Activated T-helper 17 cell treated with anti-CD3 and anti-CD28 coated beads, Interleukin-2, amount 50 U/mL, for 72 hours (primary cell): ENCODE results near the gene NUPR1. TPM values are rescaled to one million over a fixed set of nuclear protein-coding genes. Genes with fewer than 3 reads are reported as not detected.
A peak's percentile ranks its signal among the peaks of the same experiment; 100 is the strongest.
"Not testable (repeated sequence)": the region's sequence is repeated elsewhere in the genome, so short reads cannot be mapped to it uniquely, and the experiment has no call there.

Experiments
- ATAC-seq: fragments of 150-1000 bp; cut with Tn5 transposase; replicated peaks from 2 replicates; pipeline ENCODE4 v1.10.0; 2021; ENCODE audit warnings: mild to moderate bottlenecking, moderate library complexity
- H3K27ac Mint-ChIP-seq: one replicate; pipeline ENCODE4 v1.8.0; 2022; ENCODE audit warnings: mixed read lengths
- H3K27me3 Mint-ChIP-seq: one replicate; pipeline ENCODE4 v1.8.0; 2022; ENCODE audit warnings: mixed read lengths
- H3K36me3 Mint-ChIP-seq: one replicate; pipeline ENCODE4 v1.8.0; 2022; ENCODE audit warnings: low read depth, mild to moderate bottlenecking, mixed read lengths
- H3K4me1 Mint-ChIP-seq: one replicate; pipeline ENCODE4 v1.8.0; 2022; ENCODE audit warnings: mixed read lengths
- H3K4me3 Mint-ChIP-seq: one replicate; pipeline ENCODE4 v1.8.0; 2022; ENCODE audit warnings: mild to moderate bottlenecking, mixed read lengths
- H3K9me3 Mint-ChIP-seq: one replicate; pipeline ENCODE4 v1.8.0; 2022; ENCODE audit warnings: mixed read lengths
- total RNA-seq, 2 donors: library from RNA; stranded (reverse); gene quantifications; one replicate each; pipeline ENCODE4 v1.2.3, GENCODE V29; 2022

Gene NUPR1
- total RNA-seq, 2 donors from 2014 or later, result not detected

DNA sequence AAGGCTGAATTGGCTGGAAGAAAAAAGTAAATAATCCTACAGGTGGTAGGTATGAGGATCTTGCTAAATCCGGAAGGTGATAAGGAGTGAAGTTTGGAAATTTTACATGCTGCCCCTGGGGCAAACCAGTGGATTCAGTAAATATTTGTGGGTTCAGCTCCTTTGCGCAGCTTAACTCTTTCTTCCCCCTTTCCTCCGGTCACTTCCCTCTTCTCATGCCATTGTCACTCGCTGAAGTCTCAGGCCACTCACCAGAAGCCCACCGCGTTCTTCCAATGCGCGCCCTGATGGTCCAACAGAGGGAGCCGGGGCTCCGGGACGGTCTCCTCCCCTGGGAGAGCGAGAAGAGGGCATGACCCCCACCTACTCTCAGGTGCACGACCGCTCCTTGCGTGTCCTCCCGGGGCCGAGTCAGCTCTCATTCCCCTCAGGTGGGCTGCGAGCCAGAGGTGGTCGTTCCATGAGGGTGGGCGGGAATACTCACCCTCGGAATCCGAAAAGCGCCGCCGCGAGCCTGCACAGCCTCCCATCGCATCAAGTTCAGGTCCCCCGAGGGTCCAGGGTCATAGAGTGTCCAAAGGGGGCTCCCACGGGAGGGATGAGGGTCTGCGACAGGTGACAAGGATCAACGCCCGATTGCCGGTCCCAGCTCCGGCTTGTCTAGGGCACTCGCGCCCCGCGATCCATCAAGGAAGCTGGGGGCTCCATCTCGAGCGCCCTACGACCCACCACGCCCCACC, 47.4 kb downstream of the NUPR1 start:
- Mint-ChIP-seq H3K4me3 (peak overlapping the region; percentile 95), H3K36me3 (peaks cover 52% of the 10 kb centered on the region), H3K27ac (peak overlapping the region; percentile 99), H3K9me3 (no peaks in the 10 kb centered on the region), H3K4me1 (peaks cover 38% of the 10 kb centered on the region), H3K27me3 (no peaks in the 10 kb centered on the region)
- no peak for ATAC-seq

DNA sequence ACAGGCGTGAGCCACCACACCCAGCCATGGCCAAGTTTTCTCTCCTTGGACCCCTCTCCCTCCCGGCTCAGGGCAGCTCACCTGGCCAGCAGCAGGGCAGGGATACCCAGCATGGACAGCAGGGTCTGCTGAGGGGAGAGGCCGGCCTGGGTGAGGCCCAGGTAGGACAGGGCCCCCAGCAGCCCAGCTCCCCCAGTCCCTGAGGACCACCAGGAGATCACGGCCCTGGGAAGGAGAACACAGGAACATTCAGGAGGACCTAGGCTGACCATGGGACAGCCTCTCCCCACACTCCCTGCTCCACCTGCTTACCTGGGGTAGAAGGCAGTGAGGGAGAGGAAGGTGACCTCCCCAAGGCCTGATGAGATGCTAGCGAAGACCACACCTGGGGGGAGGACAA, 52.5 kb downstream of the NUPR1 start:
- Mint-ChIP-seq H3K27me3 (no peaks in the 10 kb centered on the region), H3K27ac (no peak overlapping the region), H3K36me3 (peaks cover 84% of the 10 kb centered on the region), H3K9me3 (no peaks in the 10 kb centered on the region), H3K4me1 (peaks cover 18% of the 10 kb centered on the region), H3K4me3 (no peak overlapping the region)
- ATAC-seq, result no peak

DNA sequence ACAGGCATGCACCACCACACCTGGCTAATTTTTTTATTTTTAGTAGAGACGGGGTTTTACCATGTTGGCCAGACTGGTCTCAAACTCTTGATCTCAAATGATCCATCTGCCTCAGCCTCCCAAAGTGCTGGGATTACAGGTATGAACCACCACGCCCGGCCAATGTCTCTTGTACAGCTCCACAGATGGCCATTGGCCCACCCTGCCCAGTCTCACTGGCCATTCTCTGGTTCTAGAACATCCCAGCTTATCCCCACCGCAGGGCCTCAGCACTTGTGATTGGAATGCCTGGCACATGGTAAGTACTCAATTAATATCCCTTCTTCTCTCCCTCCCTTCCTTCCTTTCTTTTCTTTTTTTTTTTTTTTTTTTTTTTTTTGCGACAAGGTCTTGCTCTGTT, 55.4 kb downstream of the NUPR1 start:
- not testable (repeated sequence) for ATAC-seq, H3K27ac Mint-ChIP-seq, H3K9me3 Mint-ChIP-seq, H3K4me3 Mint-ChIP-seq, H3K4me1 Mint-ChIP-seq, H3K27me3 Mint-ChIP-seq
- peaks cover 84% of the 10 kb centered on the region for H3K36me3 Mint-ChIP-seq

Other genes starting within 250 kb of the NUPR1 start
- gene SBK1, start 246.4 kb downstream of the NUPR1 start, total RNA-seq, result 10 to 100 TPM in 1 of 2 donors, 1 to 10 TPM in 1; 1.7 to 17.6 TPM
- 1 to 10 TPM; 2.9 to 5.1 TPM for gene NPIPB6, start 175.5 kb downstream of the NUPR1 start, total RNA-seq
- gene EIF3CL, start 135.1 kb downstream of the NUPR1 start, total RNA-seq, result 100 to 1,000 TPM in 1 of 2 donors, 10 to 100 TPM in 1; 33.5 to 108 TPM
- not detected for gene NPIPB7, start 66.6 kb downstream of the NUPR1 start, total RNA-seq
- 10 to 100 TPM; 34.6 to 47.7 TPM for gene CLN3, start 46.9 kb downstream of the NUPR1 start, total RNA-seq
- gene APOBR, start 44.3 kb downstream of the NUPR1 start, total RNA-seq, result 1 to 10 TPM; 4.2 to 4.3 TPM
- not detected for gene IL27, start 32.1 kb downstream of the NUPR1 start, total RNA-seq
- gene SGF29, start 14.9 kb upstream of the NUPR1 start, total RNA-seq, result 10 to 100 TPM; 14.7 to 18.5 TPM
- under 1 TPM in 1 of 2 donors, not detected in 1; 0.48 TPM for gene SULT1A2, start 58.1 kb upstream of the NUPR1 start, total RNA-seq
- 1 to 10 TPM; 5.9 to 7.1 TPM for gene SULT1A1, start 71.1 kb upstream of the NUPR1 start, total RNA-seq
- gene NPIPB8, start 99.1 kb upstream of the NUPR1 start, total RNA-seq, result not detected
- 100 to 1,000 TPM; 356 to 481 TPM for gene EIF3C, start 172.5 kb upstream of the NUPR1 start, total RNA-seq
- 1 to 10 TPM; 4.2 to 7.0 TPM for gene NPIPB9, start 212.8 kb upstream of the NUPR1 start, total RNA-seq